OCI-LY1 (cell line): Measurements from ENCODE around the gene CDK17.

ENCODE experiments used
- H2AFZ ChIP-seq: fragments of 200-600 bp; sonication (generic), shearing (Covaris generic); 2 replicates; pipeline ENCODE4 v1.6.0; 2014; ENCODE audit warnings: antibody characterized with exemption, mild to moderate bottlenecking, low read length
- H3F3A ChIP-seq: fragments of 200-600 bp; sonication (generic), shearing (Covaris generic); 2 replicates; pipeline ENCODE4 v1.6.0; 2014; ENCODE audit warnings: mild to moderate bottlenecking, antibody characterized with exemption, low read length, moderate library complexity; ENCODE audit not compliant: insufficient read depth
- H3K27ac ChIP-seq: fragments of 200-600 bp; sonication (generic); 2 replicates; pipeline ENCODE4 v1.5.1; 2014; ENCODE audit warnings: low read length, mixed run types, mild to moderate bottlenecking, low read depth; ENCODE audit not compliant: poor library complexity, severe bottlenecking
- H3K27me3 ChIP-seq: fragments of 200-600 bp; sonication (generic); 2 replicates; pipeline ENCODE4 v1.6.0; 2014; ENCODE audit warnings: antibody characterized with exemption, mild to moderate bottlenecking, low read length, moderate library complexity; ENCODE audit not compliant: insufficient read depth
- H3K36me3 ChIP-seq: fragments of 200-600 bp; sonication (generic); 2 replicates; pipeline ENCODE4 v1.6.1; 2014; ENCODE audit warnings: mild to moderate bottlenecking, antibody characterized with exemption, low read length, moderate library complexity, mixed read lengths; ENCODE audit not compliant: insufficient read depth
- H3K4me1 ChIP-seq: fragments of 200-600 bp; sonication (generic); 2 replicates; pipeline ENCODE4 v1.5.1; 2014; ENCODE audit warnings: mild to moderate bottlenecking, low read length, moderate library complexity; ENCODE audit not compliant: insufficient read depth, severe bottlenecking
- H3K4me2 ChIP-seq: fragments of 200-600 bp; sonication (generic), shearing (Covaris generic); 2 replicates; pipeline ENCODE4 v1.6.1; 2014; ENCODE audit warnings: low read length
- H3K4me3 ChIP-seq: fragments of 200-600 bp; sonication (generic); 2 replicates; pipeline ENCODE4 v1.5.1; 2014; ENCODE audit warnings: low read length, low read depth, mild to moderate bottlenecking, mixed read lengths; ENCODE audit not compliant: poor library complexity, severe bottlenecking
- H3K79me2 ChIP-seq: fragments of 200-600 bp; shearing (Covaris generic); 2 replicates; pipeline ENCODE4 v1.6.1; 2016; ENCODE audit warnings: mixed run types, low read length, mixed read lengths; ENCODE audit not compliant: insufficient read depth
- H3K9ac ChIP-seq: fragments of 200-600 bp; sonication (generic), shearing (Covaris generic); 2 replicates; pipeline ENCODE4 v1.6.1; 2014; ENCODE audit warnings: mild to moderate bottlenecking, low read length, mixed read lengths
- H3K9me2 ChIP-seq: fragments of 200-600 bp; sonication (generic), shearing (Covaris generic); 2 replicates; pipeline ENCODE4 v1.6.1; 2014; ENCODE audit warnings: low read depth, mild to moderate bottlenecking, low read length, mixed read lengths
- H3K9me3 ChIP-seq: fragments of 200-600 bp; shearing (Covaris generic); 2 replicates; pipeline ENCODE4 v1.6.1; 2014; ENCODE audit warnings: low read length, mixed read lengths
- H4K20me1 ChIP-seq: fragments of 200-600 bp; sonication (generic), shearing (Covaris generic); 2 replicates; pipeline ENCODE4 v1.6.0; 2016; ENCODE audit warnings: mild to moderate bottlenecking, low read length; ENCODE audit not compliant: insufficient read depth
- EZH2 ChIP-seq: fragments of 200-600 bp; sonication (generic), shearing (Covaris generic); IDR thresholded peaks from 2 replicates; pipeline ENCODE4 v1.8.0; 2017; ENCODE audit warnings: borderline replicate concordance, mixed run types, mild to moderate bottlenecking, antibody characterized with exemption, low read length, moderate library complexity, mixed read lengths
- TF ChIP-seq, protein P1 (sequence below): fragments of 200-600 bp; sonication (generic), shearing (Covaris generic); IDR thresholded peaks from 2 replicates; pipeline ENCODE4 v1.5.1; 2017; ENCODE audit warnings: mild to moderate bottlenecking, antibody characterized with exemption, low read length, moderate library complexity, mixed read lengths

The CDK17 gene

DNA sequence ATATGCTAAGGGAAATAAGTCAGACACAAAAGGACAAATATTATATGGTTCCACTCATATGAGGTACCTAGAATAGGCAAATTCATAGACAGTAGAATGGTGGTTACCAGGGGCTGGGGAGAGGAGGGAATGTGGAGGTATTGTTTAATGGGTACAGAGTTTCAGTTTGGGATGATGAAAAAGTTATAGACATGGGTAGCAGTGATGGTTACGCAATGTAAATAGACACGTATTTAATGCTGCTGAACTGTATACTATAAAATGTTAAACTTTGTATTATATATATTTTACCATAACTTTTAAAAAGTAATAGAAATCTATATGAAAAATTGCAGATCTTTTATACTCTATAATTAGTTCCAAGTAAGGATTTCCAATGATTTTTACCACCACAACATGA, 71.2 kb downstream of the CDK17 start:
- Histone ChIP-seq H3K9me2 (no peaks in the 10 kb centered on the region), H3K36me3 (peaks cover 24% of the 10 kb centered on the region), H3F3A (peaks cover 11% of the 10 kb centered on the region; the same call in 1 of the 2 replicates), H3K9ac (no peak overlapping the region), H3K27me3 (no peaks in the 10 kb centered on the region), H2AFZ (no peak overlapping the region), H4K20me1 (no peaks in the 10 kb centered on the region), H3K4me3 (no peak overlapping the region), H3K9me3 (no peaks in the 10 kb centered on the region), H3K4me1 (peaks cover 37% of the 10 kb centered on the region), H3K4me2 (no peak overlapping the region), H3K79me2 (peaks cover 4% of the 10 kb centered on the region; the same call in 1 of the 2 replicates), H3K27ac (peak overlapping the region; percentile 86)
- TF ChIP-seq, protein P1, sequence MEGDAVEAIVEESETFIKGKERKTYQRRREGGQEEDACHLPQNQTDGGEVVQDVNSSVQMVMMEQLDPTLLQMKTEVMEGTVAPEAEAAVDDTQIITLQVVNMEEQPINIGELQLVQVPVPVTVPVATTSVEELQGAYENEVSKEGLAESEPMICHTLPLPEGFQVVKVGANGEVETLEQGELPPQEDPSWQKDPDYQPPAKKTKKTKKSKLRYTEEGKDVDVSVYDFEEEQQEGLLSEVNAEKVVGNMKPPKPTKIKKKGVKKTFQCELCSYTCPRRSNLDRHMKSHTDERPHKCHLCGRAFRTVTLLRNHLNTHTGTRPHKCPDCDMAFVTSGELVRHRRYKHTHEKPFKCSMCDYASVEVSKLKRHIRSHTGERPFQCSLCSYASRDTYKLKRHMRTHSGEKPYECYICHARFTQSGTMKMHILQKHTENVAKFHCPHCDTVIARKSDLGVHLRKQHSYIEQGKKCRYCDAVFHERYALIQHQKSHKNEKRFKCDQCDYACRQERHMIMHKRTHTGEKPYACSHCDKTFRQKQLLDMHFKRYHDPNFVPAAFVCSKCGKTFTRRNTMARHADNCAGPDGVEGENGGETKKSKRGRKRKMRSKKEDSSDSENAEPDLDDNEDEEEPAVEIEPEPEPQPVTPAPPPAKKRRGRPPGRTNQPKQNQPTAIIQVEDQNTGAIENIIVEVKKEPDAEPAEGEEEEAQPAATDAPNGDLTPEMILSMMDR = no peak
- no peak for TF ChIP-seq EZH2

DNA sequence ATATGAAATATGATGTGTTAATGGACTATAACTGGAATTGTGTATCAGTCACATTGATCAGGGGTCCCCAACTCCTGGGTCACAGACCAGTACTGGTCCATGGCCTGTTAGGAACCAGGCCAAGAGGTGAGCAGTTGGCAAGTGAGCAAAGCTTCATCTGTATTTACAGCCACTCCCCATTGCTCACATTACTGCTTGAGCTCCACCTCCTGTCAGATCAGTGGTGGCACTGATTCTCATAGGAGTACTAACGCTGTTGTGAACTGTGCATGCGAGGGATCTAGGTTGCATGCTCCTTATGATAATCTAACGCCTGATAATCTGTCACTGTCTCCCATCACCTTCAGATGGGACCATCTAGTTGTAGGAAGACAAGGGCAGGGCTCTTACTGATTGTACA, 72.3 kb downstream of the CDK17 start:
- no peaks in the 10 kb centered on the region for H4K20me1 ChIP-seq
- H3K9me2 ChIP-seq = no peaks in the 10 kb centered on the region
- H3K27ac ChIP-seq = peak overlapping the region; percentile 86
- H3K79me2 ChIP-seq = peaks cover 4% of the 10 kb centered on the region
- H3K4me1 ChIP-seq = peaks cover 37% of the 10 kb centered on the region
- peaks cover 26% of the 10 kb centered on the region for H3K36me3 ChIP-seq
- TF ChIP-seq, protein P1 = peak; percentile 24; the same call in 1 of the 2 replicates
- no peak for TF ChIP-seq EZH2
- H3K9ac ChIP-seq = no peak overlapping the region
- H3K9me3 ChIP-seq = no peaks in the 10 kb centered on the region
- H2AFZ ChIP-seq = no peak overlapping the region
- H3K4me2 ChIP-seq = peak overlapping the region; percentile 18; the same call in 1 of the 2 replicates
- H3K4me3 ChIP-seq = no peak overlapping the region
- H3K27me3 ChIP-seq = no peaks in the 10 kb centered on the region
- peaks cover 11% of the 10 kb centered on the region; the same call in 1 of the 2 replicates for H3F3A ChIP-seq

DNA sequence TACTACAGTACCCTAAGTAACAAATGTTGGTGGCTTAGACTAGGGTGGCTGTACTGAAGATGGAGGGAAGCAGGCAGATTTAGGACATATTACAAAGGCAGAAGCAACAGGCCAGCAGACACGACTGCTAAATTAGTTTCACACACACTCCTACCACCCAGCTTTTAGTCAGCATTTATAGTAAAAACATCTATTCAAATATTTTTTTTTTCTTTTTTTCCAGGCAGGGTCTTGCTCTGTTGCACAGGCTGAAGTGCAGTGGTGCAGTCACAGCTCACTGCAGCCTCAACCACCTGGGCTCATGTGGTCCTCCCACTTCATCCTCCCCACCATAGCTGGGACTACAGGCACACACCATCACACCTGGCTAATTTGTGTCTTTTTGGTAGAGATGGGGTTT, 72.9 kb downstream of the CDK17 start:
- peak overlapping the region; percentile 86 for H3K27ac ChIP-seq
- peaks cover 30% of the 10 kb centered on the region for H3K36me3 ChIP-seq
- no peak overlapping the region for H3K4me3 ChIP-seq
- peak overlapping the region; percentile 54 for H3K4me2 ChIP-seq
- no peaks in the 10 kb centered on the region for H3K9me2 ChIP-seq
- H3K79me2 ChIP-seq = peaks cover 4% of the 10 kb centered on the region
- no peak overlapping the region for H2AFZ ChIP-seq
- no peaks in the 10 kb centered on the region for H3K27me3 ChIP-seq
- H3F3A ChIP-seq = peaks cover 7% of the 10 kb centered on the region; the same call in 1 of the 2 replicates
- no peaks in the 10 kb centered on the region for H4K20me1 ChIP-seq
- no peaks in the 10 kb centered on the region for H3K9me3 ChIP-seq
- peak overlapping the region; percentile 35 for H3K9ac ChIP-seq
- TF ChIP-seq, protein P1 = no peak
- no peak for TF ChIP-seq EZH2
- peaks cover 37% of the 10 kb centered on the region for H3K4me1 ChIP-seq
